Stimulated activated naive CD4-positive, alpha-beta T cell treated with Interleukin-2 at 50 U/mL for 16 hours (primary cell): Measurements from ENCODE around the gene SORCS3.
"Not testable (repeated sequence)": the region's sequence is repeated elsewhere in the genome, so short reads cannot be mapped to it uniquely, and the experiment has no call there.

Experiments
- DNase-seq: peaks from one replicate; lab custom pipeline; 2025; lab: John Stamatoyannopoulos, UW

SORCS3 gene

DNA sequence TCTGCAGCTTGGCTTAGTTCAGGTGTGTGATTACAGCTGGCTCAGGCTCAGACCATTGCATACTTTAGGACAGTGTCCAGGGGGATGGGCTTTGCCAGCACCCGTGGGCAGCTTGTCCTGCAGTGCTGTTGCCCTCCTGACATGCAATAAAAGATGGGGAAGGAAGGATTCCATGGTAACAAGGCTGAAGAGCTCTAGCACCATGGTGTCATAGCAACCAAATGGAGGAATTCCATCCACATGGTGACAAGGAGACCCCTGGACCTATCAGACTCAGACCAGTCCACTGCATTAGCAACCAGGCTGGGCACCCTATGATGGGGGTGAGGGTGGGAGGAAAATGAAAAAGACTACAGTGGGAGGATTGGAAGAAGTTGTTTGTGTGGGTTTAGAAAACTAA, 49.9 kb downstream of the SORCS3 start:
- DNase-seq: no peak

DNA sequence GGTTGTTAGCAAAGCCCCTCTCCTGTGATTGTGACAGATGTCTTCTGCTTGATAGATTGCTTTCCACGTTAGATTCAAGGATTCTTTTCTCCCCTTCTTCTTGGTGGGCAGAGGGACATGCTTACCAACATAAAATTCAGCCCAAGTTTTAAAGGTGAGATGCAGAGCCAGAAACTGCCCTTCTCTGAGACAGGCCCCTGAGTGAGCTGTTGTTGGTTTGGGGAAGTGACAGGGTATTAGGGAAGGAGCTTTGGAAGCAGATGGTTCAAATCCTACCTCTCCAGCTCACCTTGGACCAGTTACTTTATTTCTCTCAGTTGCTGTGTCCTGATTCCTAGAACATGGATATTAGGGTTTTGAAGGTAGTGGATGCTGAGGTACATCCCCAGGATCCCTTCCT, 53.0 kb downstream of the SORCS3 start:
- DNase-seq: no peak

DNA sequence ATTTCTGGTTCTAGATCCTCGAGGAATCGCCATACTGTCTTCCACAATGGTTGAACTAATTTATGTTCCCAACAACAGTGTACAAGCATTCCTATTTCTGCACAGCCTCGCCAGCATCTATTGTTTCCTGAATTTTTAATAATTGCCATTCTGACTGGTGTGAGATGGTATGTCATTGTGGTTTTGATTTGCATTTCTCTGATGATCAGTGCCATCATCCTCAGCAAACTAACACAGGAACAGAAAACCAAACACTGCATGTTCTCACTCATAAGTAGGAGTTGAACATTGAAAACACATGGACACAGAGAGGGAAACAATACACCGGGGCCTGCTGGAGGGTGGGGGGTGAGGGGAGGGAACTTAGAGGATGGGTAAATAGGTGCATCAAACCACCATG, 62.2 kb downstream of the SORCS3 start:
- not testable (repeated sequence) for DNase-seq

DNA sequence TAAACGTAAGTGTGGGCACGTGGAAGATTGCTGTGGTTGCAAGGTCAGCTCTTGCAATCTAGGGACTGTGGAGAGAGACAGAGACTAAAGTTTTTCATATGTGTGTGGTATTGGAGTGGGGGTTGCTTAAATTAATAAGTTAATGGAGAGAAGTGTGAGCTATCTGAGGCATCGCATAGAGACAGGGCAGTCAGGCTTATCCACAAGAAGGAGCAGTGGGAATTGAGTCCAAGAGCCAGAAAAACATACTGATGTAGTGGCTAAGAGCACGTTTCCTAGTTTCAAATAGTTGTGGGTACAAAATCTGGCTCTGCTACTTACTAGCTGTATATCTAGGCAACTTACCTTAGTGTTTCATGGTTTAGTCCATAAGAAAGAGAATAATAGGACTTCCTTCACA, 65.8 kb downstream of the SORCS3 start:
- DNase-seq: no peak

DNA sequence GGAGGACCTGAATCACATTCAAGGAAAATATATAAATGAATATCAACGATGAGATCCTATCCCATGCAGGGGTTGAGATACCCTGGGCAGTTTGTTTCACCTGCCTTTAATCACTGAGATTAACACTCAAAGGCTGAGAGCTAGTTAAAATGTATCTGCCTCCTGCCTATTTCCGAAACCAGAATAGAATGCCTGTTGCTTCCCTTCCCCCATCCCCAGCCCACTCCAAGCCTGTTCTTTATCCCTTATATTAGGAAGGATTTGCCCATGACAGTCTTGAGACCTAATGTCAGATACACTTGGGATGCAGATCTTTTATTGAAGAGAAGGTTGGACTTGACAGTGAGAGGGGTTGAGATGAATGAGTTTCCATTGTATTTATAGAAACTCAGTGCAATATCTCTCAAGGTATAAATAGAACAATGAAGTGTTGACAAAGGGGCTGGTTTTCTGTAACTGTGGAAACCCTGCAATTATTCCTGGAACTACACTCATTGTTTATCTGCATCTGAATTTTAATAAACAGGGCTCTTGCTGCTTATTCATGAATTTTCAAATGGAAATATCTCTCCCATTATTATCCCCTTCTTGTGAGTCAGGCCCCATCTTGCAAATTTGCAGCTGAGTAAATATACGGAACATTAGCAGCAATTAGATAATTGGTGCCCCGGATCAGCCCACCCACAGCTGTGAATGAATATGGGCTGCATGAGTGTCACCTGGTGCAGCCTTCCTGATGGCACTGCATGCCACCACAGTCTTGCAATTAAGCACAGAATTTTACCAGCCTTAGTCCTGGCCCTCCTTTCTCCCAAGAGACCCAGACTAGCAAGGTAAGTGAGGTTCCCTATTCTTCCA, 66.7 kb downstream of the SORCS3 start:
- no peak for DNase-seq

DNA sequence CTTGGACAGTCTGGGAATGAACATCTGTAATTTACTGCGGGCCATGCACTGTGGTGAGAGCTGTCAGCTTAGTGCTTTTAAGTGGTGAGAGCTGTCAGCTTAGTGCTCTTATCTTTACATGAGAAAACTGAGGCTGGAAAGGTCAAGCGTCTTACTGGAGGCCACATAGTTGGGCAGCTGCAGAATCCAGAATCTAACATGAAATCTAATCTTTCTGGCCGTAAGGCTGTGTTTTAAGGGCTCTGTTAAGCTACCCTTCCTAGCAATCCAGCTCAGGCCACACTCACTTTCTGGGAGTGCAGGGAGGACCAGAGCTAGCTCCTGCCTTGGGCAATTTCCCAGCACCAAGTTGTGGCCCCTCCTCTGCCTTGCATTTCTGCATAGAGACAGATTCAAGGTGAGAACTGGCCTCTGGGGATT, 70.2 kb downstream of the SORCS3 start:
- DNase-seq: no peak

DNA sequence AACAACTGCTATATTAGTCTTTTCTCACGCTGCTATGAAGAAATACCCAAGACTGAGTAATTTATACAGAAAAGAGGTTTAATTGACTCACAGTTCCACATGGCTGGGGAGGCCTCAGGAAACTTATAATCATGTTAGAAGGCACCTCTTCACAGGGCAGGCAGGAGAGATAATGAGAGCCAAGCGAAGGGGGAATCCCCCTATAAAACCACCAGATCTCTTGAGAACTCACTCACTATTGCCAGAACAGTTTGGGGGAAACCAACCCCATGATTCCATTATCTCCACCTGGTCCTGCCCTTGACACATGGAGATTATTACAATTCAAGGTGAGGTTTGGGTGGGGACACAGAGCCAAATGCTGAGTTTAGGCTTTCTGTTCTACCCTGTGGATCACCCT, 89.5 kb downstream of the SORCS3 start:
- not testable (repeated sequence) for DNase-seq

DNA sequence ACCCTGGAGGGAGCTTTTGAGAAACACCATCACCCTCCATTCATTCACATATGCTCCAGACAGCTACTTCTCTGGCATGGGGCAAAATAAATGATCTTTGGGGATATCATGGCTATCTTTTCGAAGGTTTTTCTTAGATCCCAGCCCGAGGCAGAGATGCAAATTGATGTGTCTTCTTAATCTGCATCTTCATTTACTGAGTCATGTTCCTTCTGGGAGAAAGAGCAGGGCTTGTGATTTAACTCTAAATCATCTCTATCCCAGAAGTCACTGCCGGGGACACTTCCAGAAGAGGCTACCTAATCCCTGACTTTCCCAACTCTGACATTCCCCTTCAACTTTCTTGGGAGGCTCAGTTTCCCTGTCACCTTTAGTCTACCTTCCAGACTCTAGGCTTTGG, 90.1 kb downstream of the SORCS3 start:
- no peak for DNase-seq

DNA sequence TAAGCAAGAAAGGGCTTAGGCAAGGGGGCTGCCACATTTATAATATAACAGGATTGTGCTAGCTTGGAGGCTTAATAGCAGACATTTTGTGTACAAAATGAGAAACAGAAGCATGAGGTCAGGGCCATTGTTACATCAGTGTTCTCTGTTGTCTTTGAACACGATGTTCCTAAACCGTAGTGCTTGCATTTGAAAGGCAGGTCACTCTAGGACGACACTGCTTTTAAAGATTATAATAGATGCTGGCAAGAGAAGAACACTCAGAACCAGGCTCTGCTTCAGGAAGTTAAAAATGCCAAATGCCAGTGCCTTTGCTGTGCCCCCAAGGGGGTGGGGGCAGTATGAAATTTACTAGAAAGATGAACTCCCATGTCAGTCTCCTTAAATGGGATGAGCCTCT, 91.1 kb downstream of the SORCS3 start:
- DNase-seq: no peak

DNA sequence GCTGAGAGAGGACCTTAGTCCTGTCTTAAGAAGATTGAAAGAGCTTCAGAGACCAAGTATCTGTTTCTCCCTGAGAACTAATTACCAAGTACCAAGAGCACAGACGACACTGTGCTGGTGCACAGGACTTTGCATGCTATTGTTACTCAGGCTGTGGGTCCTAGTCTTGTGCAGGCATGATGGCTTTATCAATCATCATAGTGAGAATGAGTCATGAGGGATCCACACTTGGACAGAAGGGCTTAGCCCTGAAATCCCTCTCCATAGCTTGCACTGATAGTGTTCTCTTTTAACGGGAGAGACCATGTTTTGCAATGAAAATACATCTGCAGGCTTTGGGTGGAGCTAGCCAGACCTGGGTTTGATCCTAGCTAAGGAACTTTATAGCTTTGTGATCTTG, 93.3 kb downstream of the SORCS3 start:
- no peak for DNase-seq

DNA sequence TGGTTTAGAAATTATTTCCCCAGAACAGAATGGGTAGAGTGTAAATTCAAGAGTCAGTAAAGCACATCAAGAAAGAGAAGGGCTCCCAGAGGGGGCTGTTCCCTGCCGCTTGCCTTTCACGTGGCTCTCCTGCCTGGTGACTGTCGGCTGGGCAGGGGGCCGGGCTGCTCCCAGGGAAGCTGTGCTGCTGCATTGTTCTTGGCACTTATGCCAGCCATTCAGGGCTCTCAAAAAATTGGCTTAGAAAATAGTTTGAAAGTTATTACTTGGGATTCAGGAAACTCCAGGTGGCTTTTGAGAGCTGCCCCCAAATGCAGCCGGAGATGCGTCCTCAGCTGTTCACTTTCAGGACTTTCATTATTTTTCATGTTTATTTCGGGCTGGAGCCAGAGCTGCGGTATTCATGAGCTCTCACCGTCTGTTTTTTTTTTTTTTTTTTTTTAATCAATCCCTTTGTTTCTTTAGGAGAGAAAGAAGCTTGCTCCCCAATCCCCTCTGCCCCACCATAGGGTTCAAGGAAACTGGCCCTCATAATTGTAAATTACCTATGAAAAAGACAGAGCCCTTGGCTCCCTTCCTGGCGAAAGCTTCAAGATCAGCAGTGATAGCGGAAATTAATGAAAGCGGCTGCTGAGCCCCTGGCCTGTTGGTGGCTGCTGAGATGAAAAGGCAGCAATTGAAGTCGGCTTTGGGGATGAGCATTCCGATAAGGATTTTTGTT, 94.1 kb downstream of the SORCS3 start:
- no peak for DNase-seq

DNA sequence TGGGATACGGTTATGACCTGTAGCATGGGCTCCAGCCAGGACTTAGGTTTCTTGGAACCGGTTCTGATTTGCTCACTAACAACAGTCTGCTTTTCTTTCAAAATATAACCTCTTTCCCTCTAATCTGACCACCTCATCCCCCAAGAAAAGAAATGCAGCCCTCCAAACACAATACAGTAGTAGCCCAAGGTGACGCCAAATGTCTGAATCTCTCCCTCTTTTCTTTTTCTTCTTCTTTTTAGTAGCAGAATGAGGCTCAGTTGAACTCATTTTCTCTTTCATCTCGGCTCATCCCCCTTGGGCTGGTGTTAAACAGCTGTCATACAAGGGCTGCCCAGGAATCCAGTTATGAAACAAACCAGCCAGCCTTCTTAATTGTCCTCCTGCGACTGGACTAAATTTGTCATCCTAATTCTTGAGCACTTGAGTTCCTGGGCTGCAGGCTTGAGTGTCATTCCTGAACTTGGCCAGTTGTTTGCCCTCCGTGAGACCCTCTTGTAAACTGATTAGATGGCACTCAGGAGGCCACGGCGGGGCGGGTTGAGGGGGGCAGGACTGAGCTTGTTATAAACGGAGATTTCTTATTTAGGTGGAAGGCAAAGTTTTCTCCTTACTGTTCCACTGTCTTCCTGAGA, 94.8 kb downstream of the SORCS3 start:
- DNase-seq: no peak

DNA sequence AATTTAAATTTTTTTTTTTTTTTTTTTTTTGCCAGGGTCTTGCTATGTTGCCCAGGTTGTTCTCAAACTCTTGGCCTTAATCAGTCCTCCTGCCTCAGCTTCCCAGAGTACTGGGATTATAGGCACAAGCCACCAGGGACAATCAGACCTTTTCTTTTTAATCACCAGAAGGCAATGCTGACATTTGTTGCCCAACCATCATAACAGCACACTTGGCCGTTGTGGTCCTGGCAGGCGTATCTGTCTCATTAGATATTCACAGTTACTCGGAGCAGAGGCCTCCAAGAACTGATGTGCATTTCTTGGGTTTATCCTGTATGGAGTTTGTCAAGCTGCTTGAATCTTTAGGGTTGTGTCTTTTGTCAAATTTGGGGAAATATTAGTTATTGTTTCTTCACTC, 100.0 kb downstream of the SORCS3 start:
- no peak for DNase-seq

DNA sequence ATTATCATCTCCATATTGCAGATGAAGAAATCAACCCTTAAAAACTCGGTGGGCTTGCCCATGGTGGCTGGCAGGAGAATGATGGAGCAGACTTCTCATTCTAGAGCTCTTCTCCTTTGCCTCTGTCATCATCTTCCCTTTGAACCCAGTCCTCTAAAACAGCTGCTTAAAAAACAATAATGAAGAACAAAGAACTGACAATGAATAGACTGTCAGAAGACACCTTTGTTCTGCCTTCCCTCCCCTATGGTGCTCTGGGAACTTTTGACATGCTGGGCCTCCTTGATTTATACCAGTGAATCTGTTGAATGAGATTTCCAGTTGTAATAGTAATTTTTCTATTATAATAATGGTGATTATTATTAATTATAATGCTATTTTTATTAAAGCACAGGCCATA, 103.0 kb downstream of the SORCS3 start:
- DNase-seq: no peak

DNA sequence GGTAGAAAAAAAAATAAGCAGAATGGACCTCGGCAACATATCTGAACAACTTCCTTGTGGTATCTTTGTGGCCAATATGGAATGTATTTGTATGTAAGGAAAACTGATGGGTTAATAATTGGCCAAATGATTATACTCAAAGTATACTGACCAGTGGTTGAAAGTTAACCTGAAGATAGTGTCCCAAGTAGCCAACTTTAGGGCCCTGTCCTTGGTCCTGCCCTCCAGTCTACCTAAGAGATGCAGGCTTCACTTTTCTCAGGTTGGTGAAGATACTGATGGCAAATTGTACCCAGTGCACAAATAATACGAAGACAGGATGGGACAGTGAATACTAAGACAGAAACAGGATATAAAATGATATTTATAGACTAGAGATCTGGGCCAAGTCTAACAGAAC, 109.2 kb downstream of the SORCS3 start:
- DNase-seq: no peak

DNA sequence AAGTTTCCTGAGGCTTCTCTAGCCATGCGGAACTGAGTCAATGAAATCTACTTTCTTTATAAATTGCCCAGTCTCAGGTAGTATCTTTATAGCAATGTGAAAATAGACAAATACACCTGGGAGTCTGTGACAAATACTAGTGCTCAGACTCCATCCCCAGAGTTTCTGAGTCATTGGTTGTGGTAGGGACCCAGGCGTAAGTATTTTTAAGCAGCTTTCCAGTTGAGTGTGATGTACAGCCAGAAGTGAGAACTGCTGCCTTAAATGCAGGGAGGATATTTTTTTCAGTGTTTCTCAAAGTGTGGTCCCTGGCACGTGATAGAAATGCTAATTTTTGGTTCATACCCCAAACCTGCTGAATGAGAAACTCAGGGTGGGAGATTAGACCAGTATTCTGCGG, 121.7 kb downstream of the SORCS3 start:
- no peak for DNase-seq

DNA sequence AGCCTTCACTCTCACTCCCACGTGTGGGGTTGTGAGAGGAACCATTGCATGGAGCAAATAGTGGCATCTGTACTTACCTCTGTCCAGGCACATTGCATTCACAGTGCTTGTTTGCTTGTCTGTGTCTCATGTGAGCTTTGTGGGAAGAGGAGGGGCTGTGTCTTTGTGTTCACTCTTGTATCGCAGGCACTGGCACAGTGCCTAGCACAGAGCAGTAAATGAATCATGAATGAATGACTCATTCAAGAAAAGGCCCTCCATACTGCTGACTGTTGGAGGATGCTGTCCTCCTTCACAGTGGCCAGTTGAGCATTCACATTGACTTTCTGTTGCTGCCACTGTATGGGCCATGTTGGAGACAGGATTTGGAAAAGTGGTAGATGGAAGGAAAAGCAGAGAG, 125.3 kb downstream of the SORCS3 start:
- DNase-seq: no peak

DNA sequence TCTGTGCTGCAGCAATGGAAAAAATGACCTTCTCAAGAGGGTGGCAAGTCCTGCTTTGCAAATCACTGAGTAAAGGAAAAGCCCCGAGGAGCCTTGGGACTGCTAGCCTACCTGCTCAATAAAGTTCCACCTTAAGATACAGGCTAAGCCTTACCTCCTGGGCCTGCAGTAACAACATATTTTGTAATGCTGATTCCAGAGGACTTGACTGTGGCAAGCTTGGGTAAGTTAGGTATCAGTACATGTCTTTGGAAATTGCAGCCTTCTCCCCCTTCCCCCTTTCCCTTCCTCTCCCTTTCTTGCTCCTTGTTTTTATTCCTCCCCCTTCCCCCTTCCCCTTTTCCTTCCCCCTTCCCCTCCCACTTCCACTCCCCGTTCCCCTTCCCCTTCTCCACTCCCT, 126.2 kb downstream of the SORCS3 start:
- no peak for DNase-seq

DNA sequence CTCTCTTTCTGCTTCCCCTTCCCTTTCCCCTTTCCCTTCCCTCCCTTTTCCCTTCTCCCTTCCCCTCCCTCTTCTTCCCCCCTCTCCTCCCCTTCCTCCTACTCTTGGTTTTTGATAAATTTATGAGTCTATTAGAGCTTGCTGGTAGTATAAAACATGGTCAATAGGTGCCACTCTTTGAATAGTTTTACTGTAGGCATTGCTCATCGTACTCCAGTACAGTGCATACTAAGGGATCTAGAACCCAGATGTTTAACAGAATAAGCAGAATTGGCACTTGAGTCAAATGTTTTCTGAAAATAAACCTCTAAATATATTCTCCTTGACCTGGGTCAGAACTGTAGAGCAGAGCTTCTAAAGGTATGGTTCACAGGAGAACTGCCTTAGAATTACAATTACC, 126.7 kb downstream of the SORCS3 start:
- DNase-seq: no peak

DNA sequence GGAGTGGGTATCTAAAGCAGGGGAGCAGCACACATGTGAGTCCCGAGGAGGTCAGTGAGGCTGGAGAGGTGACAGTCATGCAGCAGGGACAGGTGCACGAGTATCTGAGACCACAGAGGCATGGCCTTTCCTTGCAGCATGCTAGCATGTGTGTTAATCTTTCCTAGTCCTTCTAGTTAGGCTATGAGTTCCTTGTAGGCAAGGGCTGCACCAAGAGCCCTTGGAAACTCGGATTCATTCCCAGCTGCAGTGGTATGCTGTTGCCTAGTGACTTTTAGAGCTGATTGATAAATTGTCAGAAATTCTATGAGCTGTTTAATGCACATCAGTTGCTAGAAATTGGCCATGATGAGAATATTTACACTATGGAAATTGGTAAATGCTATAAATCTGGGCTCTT, 132.0 kb downstream of the SORCS3 start:
- DNase-seq: no peak

DNA sequence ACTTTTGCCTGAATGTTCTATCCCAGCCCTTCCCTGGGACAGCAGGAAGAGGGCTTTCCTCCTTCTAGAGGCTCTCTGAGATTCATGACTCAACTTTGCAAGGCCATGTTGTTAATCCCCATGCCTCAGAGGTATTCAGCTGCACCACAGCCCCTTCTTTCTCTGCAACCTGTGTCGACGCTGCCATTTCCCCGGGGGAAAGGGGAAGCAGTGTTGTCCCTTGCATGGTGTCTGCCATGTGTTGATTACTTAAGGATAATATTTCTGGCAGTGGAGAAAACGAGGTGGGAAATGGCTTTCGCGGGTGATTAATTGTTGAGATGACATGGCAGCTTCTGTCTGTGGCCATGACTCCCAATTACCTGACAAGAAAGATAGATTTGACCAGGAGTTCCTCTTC, 133.1 kb downstream of the SORCS3 start:
- no peak for DNase-seq

DNA sequence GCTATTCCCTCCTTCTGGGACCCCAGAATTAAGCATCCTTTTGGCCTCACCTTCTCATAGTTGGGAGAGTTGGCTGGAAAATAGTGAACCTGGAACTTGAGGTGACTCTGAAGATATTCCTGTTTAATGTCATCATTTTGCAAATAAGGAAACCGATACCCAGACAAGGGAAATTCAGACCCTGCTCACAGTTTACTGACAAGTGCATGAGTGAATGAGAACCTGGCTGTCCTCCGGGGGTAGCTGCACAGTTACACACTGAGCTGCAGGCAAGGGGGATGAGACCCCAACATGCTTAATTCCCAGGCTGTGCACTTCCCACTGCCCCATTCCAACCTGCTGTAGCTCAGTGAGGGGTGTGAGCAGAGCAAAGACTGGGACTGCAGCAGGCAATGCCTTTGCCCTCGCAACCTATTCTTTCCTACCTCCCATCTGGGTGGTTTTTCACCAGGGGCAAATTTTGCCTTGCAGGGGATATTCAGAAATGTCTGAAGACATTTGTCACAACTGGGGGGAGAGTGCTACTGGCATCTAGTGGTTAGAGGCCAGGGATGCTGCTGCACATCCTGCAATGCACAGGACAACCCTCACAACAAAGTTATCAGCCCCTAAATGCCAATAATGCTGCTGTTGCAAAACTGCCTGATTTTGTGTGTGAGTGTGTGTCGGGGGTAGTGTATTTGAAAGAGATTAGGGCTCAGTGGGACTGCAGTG, 136.2 kb downstream of the SORCS3 start:
- no peak for DNase-seq

DNA sequence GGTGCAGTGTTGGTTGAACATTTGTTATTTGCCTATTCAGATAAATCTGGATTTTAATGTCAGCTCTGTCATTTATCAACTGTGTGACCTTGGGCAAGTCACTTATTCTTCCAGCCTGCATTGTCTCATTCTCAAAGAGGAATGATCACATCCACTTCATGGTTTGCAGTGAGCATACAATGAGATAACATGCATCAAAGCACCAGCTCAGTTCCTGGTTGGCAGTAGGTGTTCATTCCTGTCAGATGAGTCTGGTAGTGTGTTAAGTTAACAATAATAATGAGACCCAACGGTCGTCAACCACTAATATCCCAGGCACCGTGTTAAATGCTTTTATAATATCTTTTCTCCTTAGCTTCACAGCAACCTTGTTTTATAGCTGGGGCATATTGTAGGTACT, 137.3 kb downstream of the SORCS3 start:
- DNase-seq: no peak
